ENCODE results near the gene APOC3. TPM values are rescaled to one million over a fixed set of nuclear protein-coding genes. Genes with fewer than 3 reads are reported as not detected.
A peak's percentile ranks its signal among the peaks of the same experiment; 100 is the strongest.

Gene APOC3
- total RNA-seq, 1 donor from 2014 or later = 83.1 TPM

GRCh38 chr11:116813781-116814471 is 15.8 kb upstream of the APOC3 start:
- intact Hi-C loops (cut with DNase I) = no loop called here
- H3K4me3 ChIP-seq = no peak overlapping the region
- TF ChIP-seq CTCF (IDR thresholded peaks at IDR 0.05) = no peak
- H3K9me3 ChIP-seq = no peaks in the 10 kb centered on the region
- no peaks in the 10 kb centered on the region for H3K4me1 ChIP-seq
- H3K27me3 ChIP-seq = no peaks in the 10 kb centered on the region
- no peaks in the 10 kb centered on the region for H3K36me3 ChIP-seq
- H3K27ac ChIP-seq = peak overlapping the region in 1 of 2 donors; percentile 66
- DNase-seq (ENCODE audit: low spot score in 2 of 2) = no peak

- Histone ChIP-seq H3K27me3 (no peaks in the 10 kb centered on the region), H3K27ac (peak overlapping the region in 1 of 2 donors; percentile 66), H3K4me1 (no peaks in the 10 kb centered on the region), H3K9me3 (no peaks in the 10 kb centered on the region), H3K4me3 (no peak overlapping the region), H3K36me3 (no peaks in the 10 kb centered on the region)
- intact Hi-C loops (cut with DNase I) = no loop called here
- DNase-seq (ENCODE audit: low spot score in 2 of 2) = no peak
- TF ChIP-seq CTCF (IDR thresholded peaks at IDR 0.05) = no peak
These were observed 15.2 kb upstream of the APOC3 start for GRCh38 chr11:116814502-116814901.

- no peak for DNase-seq (ENCODE audit: low spot score in 2 of 2)
- intact Hi-C loops (cut with DNase I) = no loop called here
- no peak for TF ChIP-seq CTCF (IDR thresholded peaks at IDR 0.05)
- Histone ChIP-seq H3K4me1 (no peaks in the 10 kb centered on the region), H3K9me3 (no peaks in the 10 kb centered on the region), H3K36me3 (no peaks in the 10 kb centered on the region), H3K4me3 (no peak overlapping the region), H3K27ac (no peak overlapping the region), H3K27me3 (no peaks in the 10 kb centered on the region)
These were observed 10.7 kb upstream of the APOC3 start for GRCh38 chr11:116819049-116819448.

- no peak for TF ChIP-seq CTCF (IDR thresholded peaks at IDR 0.05)
- H3K27ac ChIP-seq = no peak overlapping the region
- no peak overlapping the region for H3K4me3 ChIP-seq
- no peaks in the 10 kb centered on the region for H3K4me1 ChIP-seq
- no peaks in the 10 kb centered on the region for H3K27me3 ChIP-seq
- no peaks in the 10 kb centered on the region for H3K36me3 ChIP-seq
- no peaks in the 10 kb centered on the region for H3K9me3 ChIP-seq
- DNase-seq (ENCODE audit: low spot score in 2 of 2) = no peak
- intact Hi-C loops (cut with DNase I) = no loop called here
These were observed 8.4 kb upstream of the APOC3 start for GRCh38 chr11:116821050-116821918.

- H3K9me3 ChIP-seq = no peaks in the 10 kb centered on the region
- H3K27me3 ChIP-seq = no peaks in the 10 kb centered on the region
- H3K4me1 ChIP-seq = no peaks in the 10 kb centered on the region
- no peaks in the 10 kb centered on the region for H3K36me3 ChIP-seq
- no peak for DNase-seq (ENCODE audit: low spot score in 2 of 2)
- no peak for TF ChIP-seq CTCF (IDR thresholded peaks at IDR 0.05)
- H3K27ac ChIP-seq = no peak overlapping the region
- intact Hi-C loops (cut with DNase I) = no loop called here
- no peak overlapping the region for H3K4me3 ChIP-seq
These were observed 7.1 kb upstream of the APOC3 start for GRCh38 chr11:116822575-116822974.

Data from ascending aorta (tissue), 2 donors.